Activated CD4-positive, alpha-beta T cell treated with anti-CD3 and anti-CD28 coated beads, Interleukin-2, amount 10 ng/mL, durations not matched to agents 24 days and 14 days (primary cell): ENCODE results near the gene SLC25A20. TPM values are rescaled to one million over a fixed set of nuclear protein-coding genes. Genes with fewer than 3 reads are reported as not detected.
"Not testable (repeated sequence)": the region's sequence is repeated elsewhere in the genome, so short reads cannot be mapped to it uniquely, and the experiment has no call there.

Experiments
- DNase-seq: peaks from one replicate; pipeline ENCODE4 v3.0.0; 2022
- H3K27ac Mint-ChIP-seq: one replicate; pipeline ENCODE4 v1.8.0; 2022; ENCODE audit warnings: mild to moderate bottlenecking, mixed read lengths
- H3K27me3 Mint-ChIP-seq: one replicate; pipeline ENCODE4 v1.8.0; 2022; ENCODE audit warnings: mixed read lengths
- H3K36me3 Mint-ChIP-seq: one replicate; pipeline ENCODE4 v1.8.0; 2022; ENCODE audit warnings: low read depth, mild to moderate bottlenecking, mixed read lengths
- H3K4me1 Mint-ChIP-seq: one replicate; pipeline ENCODE4 v1.8.0; 2021; ENCODE audit warnings: mixed read lengths
- H3K4me3 Mint-ChIP-seq: one replicate; pipeline ENCODE4 v1.8.0; 2022; ENCODE audit warnings: mild to moderate bottlenecking, moderate library complexity, mixed read lengths
- H3K9me3 Mint-ChIP-seq: one replicate; pipeline ENCODE4 v1.8.0; 2021; ENCODE audit warnings: mixed read lengths
- intact Hi-C: fragments of 100-400 bp; cut with micrococcal nuclease; formaldehyde crosslinking; loops from one replicate; pipeline ENCODE4 v1.15.1; 2023
- total RNA-seq: library from RNA; stranded (reverse); gene quantifications from 2 replicates; pipeline ENCODE4 v1.2.3, GENCODE V29; 2022

SLC25A20 gene
- total RNA-seq, 1 donor from 2014 or later: 13.8 TPM

DNA sequence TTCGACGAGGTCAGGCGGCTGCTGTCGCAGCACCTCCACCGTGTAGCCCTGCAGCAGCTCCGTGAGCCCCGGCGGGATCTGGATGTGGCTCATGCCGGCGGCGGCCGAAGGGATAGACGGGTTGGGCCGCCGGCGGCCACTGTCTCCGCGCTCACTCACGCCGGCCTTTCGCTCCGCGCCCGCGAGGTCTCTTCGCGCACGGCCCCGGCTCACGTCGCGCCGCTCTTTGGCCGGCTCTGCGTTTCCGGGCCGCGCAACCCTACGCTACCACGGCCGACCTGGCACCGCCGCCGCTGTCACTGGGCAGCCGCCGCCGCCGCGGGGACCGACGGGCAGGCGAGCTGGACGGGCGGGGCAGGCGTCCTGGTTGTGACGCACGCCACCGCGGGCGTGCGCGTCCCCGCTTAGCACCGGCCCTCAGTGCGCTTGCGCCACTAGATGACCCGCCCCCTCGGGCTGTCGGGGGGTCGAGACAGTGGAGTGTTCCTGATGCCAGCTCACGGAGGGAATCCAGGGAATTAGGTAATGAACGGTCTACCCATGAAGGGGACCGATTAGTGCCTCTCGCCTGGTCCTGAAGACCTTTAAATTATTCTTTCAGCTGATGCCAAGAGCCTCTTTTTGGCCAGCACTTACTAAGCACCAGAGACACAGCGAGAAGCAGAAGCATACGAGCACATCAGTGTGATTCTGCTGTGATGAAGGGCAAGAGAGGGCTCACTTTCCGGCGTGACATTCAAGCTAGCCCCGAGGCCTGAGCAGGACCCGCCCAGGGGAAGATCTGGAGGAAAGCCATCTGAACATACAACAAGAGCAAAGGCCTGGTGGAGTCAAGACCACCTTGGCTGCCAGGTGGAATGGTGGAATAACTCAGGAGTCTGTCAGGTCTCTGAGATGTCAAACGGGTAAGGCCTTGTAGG lies 50.9 kb downstream of the SLC25A20 start, which contains the start of gene PRKAR2A:
Gene PRKAR2A, minus strand, starts transcription at position 371 of the 920 bp plus-strand sequence. Its CDS starts 278 bp downstream, at position 93.
- H3K36me3 Mint-ChIP-seq: peaks cover 9% of the 10 kb centered on the region
- no peaks in the 10 kb centered on the region for H3K9me3 Mint-ChIP-seq
- peaks cover 19% of the 10 kb centered on the region for H3K4me1 Mint-ChIP-seq
- H3K27ac Mint-ChIP-seq: peak within 1 kb of the TSS; percentile 90
- H3K27me3 Mint-ChIP-seq: no peaks in the 10 kb centered on the region
- peak within 1 kb of the TSS; percentile 85 for H3K4me3 Mint-ChIP-seq
- DNase-seq: peak; percentile 95
- intact Hi-C loops: loop anchor here (1.0 to 5.0 kb wide), 3 partner anchors 50 to 245 kb away; partner anchors contain the start of genes ARIH2 and SLC25A20

DNA sequence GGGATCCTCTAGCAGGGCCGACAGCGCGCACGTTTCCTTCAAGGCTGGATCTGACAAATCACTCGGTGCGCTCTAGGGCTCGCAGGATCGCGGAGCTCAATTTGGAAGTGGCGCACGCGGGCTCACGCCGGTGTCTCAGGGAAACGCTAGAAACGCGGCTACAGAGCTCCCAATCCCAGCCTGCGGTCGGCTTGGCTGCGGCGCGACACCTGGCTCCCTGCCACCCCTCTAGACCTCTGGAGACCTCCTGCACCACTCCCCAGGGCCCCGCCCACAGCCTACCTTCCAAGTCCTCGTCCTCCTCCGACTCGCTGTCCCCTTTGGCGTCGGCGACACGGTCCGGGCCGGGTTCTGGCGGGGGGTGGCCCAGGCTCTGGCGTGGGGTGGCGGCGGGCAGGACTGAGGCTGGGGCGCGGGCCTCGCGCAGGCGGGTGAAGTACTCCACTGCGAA lies 51.6 kb downstream of the SLC25A20 start:
- Mint-ChIP-seq H3K36me3 (peaks cover 9% of the 10 kb centered on the region), H3K9me3 (no peaks in the 10 kb centered on the region), H3K27ac (peak overlapping the region; percentile 83), H3K4me1 (peaks cover 19% of the 10 kb centered on the region), H3K27me3 (no peaks in the 10 kb centered on the region), H3K4me3 (peak overlapping the region; percentile 85)
- intact Hi-C loops: loop anchor here (1.0 to 5.0 kb wide), 3 partner anchors 50 to 246 kb away; partner anchors contain the start of genes ARIH2 and SLC25A20
- DNase-seq: peak; percentile 83

- intact Hi-C loops: loop anchor here (5.0 kb wide), 1 partner anchor 52 kb away; the partner anchor contains the start of gene SLC25A20
- Mint-ChIP-seq H3K27me3 (no peaks in the 10 kb centered on the region), H3K4me1 (peaks cover 19% of the 10 kb centered on the region), H3K36me3 (peaks cover 9% of the 10 kb centered on the region), H3K4me3 (peak overlapping the region; percentile 85), H3K27ac (no peak overlapping the region), H3K9me3 (no peaks in the 10 kb centered on the region)
- no peak for DNase-seq
These were observed 53.5 kb downstream of the SLC25A20 start for GRCh38 chr3:48845170-48845569.

- no peaks in the 10 kb centered on the region for H3K9me3 Mint-ChIP-seq
- H3K27ac Mint-ChIP-seq: no peak overlapping the region
- intact Hi-C loops: no loop called here
- DNase-seq: no peak
- no peak overlapping the region for H3K4me3 Mint-ChIP-seq
- H3K27me3 Mint-ChIP-seq: no peaks in the 10 kb centered on the region
- H3K36me3 Mint-ChIP-seq: peaks cover 13% of the 10 kb centered on the region
- H3K4me1 Mint-ChIP-seq: peaks cover 2% of the 10 kb centered on the region
These were observed 61.5 kb downstream of the SLC25A20 start for GRCh38 chr3:48837163-48837562.

DNA sequence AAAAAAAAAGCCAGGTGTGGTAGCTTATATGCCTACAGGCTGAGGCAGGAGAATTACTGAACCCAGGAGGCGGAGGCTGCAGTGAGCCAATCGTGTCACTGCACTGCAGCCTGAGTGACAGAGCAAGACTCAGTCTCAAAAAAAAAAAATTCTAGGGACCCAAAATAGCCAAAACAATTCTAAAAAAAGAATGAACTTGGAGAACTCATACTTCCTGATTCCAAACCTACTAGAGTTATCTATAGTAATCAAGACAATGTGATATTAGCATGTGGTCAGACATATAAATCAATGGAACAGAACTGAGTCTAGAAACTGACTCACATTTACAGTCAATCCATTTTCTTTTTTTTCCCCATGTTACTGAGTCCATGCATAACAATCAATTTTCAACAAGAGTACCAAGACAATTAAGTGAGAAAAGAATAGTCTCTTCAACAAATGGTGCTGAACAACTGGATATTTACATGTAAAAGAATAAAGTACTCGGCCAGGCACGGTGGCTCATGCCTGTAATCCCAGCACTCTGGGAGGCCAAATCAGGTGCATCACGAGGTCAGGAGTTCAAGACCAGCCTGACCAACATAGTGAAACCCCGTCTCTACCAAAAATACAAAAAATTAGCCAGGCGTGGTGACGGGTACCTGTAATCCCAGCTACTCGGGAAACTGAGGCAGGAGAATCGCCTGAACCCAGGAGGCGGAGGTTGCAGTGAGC lies 62.9 kb downstream of the SLC25A20 start:
- no peak for DNase-seq
- peaks cover 2% of the 10 kb centered on the region for H3K4me1 Mint-ChIP-seq
- intact Hi-C loops: no loop called here
- no peak overlapping the region for H3K4me3 Mint-ChIP-seq
- peaks cover 13% of the 10 kb centered on the region for H3K36me3 Mint-ChIP-seq
- no peaks in the 10 kb centered on the region for H3K27me3 Mint-ChIP-seq
- no peaks in the 10 kb centered on the region for H3K9me3 Mint-ChIP-seq
- H3K27ac Mint-ChIP-seq: no peak overlapping the region

DNA sequence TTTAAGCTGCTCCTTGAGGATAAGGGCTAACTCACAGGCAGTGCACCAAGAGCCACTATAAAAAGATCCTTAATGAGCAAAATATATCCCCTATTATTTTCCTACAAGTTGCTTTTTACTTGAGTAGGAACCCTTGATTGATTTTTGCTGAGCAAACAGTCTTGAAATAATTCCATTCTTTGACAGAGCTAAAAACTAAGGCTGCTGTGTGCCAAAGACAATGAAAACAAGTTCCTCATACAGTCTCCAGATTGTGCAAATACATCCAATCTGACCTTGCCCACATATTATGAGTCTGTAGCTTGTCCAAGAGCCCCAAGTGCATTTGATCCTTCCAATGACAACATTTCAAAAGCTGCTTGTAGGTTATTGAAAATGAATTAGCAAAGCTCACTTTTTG lies 66.0 kb downstream of the SLC25A20 start:
- Mint-ChIP-seq H3K27me3 (no peaks in the 10 kb centered on the region), H3K36me3 (peaks cover 11% of the 10 kb centered on the region), H3K4me3 (no peak overlapping the region), H3K9me3 (no peaks in the 10 kb centered on the region), H3K27ac (no peak overlapping the region), H3K4me1 (peaks cover 2% of the 10 kb centered on the region)
- intact Hi-C loops: no loop called here
- DNase-seq: no peak

- intact Hi-C loops: no loop called here
- H3K9me3 Mint-ChIP-seq: no peaks in the 10 kb centered on the region
These were observed 68.0 kb downstream of the SLC25A20 start for GRCh38 chr3:48830715-48831114.

DNA sequence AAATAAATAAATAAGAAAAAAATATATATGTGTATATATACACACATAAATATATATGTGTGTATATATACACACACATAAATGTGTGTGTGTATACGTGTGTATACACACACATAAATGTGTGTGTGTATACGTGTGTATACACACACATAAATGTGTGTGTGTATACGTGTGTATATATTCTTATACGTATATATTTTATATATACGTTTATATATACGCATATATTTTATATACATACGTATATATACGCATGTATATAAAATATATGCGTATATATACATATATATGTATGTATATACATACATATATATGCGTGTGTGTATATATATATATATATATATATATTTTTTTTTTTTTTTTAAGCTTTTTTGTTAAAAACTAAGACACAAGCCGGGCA lies 69.2 kb downstream of the SLC25A20 start:
- H3K27me3 Mint-ChIP-seq, H3K4me3 Mint-ChIP-seq, H3K36me3 Mint-ChIP-seq, DNase-seq, H3K9me3 Mint-ChIP-seq, H3K4me1 Mint-ChIP-seq, intact Hi-C loops, H3K27ac Mint-ChIP-seq: not testable (repeated sequence)

More at GRCh38 chr3:48830715-48831114, 68.0 kb downstream of the SLC25A20 start:
- DNase-seq: no peak
- no peak overlapping the region for H3K4me3 Mint-ChIP-seq
- H3K27ac Mint-ChIP-seq: no peak overlapping the region
- no peaks in the 10 kb centered on the region for H3K27me3 Mint-ChIP-seq
- H3K4me1 Mint-ChIP-seq: peaks cover 1% of the 10 kb centered on the region
- peaks cover 6% of the 10 kb centered on the region for H3K36me3 Mint-ChIP-seq

- H3K4me1 Mint-ChIP-seq, DNase-seq, H3K9me3 Mint-ChIP-seq, H3K36me3 Mint-ChIP-seq, H3K4me3 Mint-ChIP-seq, H3K27ac Mint-ChIP-seq, H3K27me3 Mint-ChIP-seq, intact Hi-C loops: not testable (repeated sequence)
These were observed 70.8 kb downstream of the SLC25A20 start for GRCh38 chr3:48827874-48828273.

DNA sequence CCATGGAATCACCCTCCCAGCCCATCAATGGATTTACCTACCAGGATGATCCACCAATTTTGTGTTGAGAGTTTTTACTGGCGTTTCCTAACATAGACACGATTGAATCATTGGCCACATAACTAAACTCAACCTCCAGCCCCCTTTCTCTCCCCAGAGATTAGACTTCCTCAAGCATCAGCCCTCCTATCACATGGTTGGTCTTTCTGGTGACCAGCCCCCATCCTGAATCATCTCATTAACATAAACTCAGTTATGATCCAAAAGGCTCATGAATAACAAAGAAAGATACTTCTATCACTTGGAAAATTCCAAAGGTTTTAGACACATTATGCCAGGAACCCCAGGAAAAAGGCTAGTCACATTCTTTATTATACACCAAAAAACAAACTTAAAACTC lies 72.2 kb downstream of the SLC25A20 start:
- H3K27me3 Mint-ChIP-seq: no peaks in the 10 kb centered on the region
- H3K4me1 Mint-ChIP-seq: peaks cover 1% of the 10 kb centered on the region
- DNase-seq: no peak
- H3K36me3 Mint-ChIP-seq: peaks cover 4% of the 10 kb centered on the region
- H3K9me3 Mint-ChIP-seq: no peaks in the 10 kb centered on the region
- no peak overlapping the region for H3K27ac Mint-ChIP-seq
- intact Hi-C loops: no loop called here
- no peak overlapping the region for H3K4me3 Mint-ChIP-seq

- Mint-ChIP-seq H3K27ac (no peak overlapping the region), H3K36me3 (peaks cover 2% of the 10 kb centered on the region), H3K9me3 (no peaks in the 10 kb centered on the region), H3K4me3 (no peak overlapping the region), H3K27me3 (no peaks in the 10 kb centered on the region), H3K4me1 (peaks cover 8% of the 10 kb centered on the region)
- intact Hi-C loops: no loop called here
- no peak for DNase-seq
These were observed 77.9 kb downstream of the SLC25A20 start for GRCh38 chr3:48820612-48821324.

- H3K27me3 Mint-ChIP-seq: no peaks in the 10 kb centered on the region
- peaks cover 2% of the 10 kb centered on the region for H3K36me3 Mint-ChIP-seq
- no peak overlapping the region for H3K27ac Mint-ChIP-seq
- no peak overlapping the region for H3K4me3 Mint-ChIP-seq
- intact Hi-C loops: no loop called here
- no peak for DNase-seq
- H3K9me3 Mint-ChIP-seq: no peaks in the 10 kb centered on the region
- peaks cover 9% of the 10 kb centered on the region for H3K4me1 Mint-ChIP-seq
These were observed 79.2 kb downstream of the SLC25A20 start for GRCh38 chr3:48819234-48820221.
